ENCODE measurements around the gene RNF135.
A peak's percentile ranks its signal among the peaks of the same experiment; 100 is the strongest.
"Not testable (repeated sequence)": the region's sequence is repeated elsewhere in the genome, so short reads cannot be mapped to it uniquely, and the experiment has no call there.

The RNF135 gene, protein sequence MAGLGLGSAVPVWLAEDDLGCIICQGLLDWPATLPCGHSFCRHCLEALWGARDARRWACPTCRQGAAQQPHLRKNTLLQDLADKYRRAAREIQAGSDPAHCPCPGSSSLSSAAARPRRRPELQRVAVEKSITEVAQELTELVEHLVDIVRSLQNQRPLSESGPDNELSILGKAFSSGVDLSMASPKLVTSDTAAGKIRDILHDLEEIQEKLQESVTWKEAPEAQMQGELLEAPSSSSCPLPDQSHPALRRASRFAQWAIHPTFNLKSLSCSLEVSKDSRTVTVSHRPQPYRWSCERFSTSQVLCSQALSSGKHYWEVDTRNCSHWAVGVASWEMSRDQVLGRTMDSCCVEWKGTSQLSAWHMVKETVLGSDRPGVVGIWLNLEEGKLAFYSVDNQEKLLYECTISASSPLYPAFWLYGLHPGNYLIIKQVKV

DNA sequence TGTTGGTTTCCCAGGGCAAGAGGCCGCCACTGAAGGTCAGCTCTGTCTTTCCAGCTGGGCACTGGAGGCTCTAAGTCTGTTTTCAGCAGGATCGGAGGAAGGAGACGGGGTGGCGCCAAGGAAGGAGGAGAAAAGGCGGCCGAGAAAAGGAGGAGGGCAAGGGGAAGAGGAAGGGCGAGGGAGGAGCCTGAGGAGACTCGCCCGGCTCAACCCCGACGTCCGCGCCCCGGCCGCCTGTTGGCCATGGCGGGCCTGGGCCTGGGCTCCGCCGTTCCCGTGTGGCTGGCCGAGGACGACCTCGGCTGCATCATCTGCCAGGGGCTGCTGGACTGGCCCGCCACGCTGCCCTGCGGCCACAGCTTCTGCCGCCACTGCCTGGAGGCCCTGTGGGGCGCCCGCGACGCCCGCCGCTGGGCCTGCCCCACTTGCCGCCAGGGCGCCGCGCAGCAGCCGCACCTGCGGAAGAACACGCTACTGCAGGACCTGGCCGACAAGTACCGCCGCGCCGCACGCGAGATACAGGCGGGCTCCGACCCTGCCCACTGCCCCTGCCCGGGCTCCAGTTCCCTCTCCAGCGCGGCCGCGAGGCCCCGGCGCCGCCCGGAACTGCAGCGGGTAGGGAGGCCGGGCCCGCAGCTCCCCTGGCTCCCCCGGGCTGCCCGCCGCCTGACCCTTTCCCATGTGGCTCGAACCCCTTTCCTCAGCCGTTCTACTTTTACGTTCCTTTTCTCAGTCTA, at the start of gene RNF135:
Gene RNF135, plus strand, starts transcription at position 209 of the 737 bp plus-strand sequence. Its CDS starts 35 bp downstream, at position 244.
- H3K4me1 Mint-ChIP-seq (ENCODE audit: low read depth), result peaks cover 32% of the 10 kb centered on the region

DNA sequence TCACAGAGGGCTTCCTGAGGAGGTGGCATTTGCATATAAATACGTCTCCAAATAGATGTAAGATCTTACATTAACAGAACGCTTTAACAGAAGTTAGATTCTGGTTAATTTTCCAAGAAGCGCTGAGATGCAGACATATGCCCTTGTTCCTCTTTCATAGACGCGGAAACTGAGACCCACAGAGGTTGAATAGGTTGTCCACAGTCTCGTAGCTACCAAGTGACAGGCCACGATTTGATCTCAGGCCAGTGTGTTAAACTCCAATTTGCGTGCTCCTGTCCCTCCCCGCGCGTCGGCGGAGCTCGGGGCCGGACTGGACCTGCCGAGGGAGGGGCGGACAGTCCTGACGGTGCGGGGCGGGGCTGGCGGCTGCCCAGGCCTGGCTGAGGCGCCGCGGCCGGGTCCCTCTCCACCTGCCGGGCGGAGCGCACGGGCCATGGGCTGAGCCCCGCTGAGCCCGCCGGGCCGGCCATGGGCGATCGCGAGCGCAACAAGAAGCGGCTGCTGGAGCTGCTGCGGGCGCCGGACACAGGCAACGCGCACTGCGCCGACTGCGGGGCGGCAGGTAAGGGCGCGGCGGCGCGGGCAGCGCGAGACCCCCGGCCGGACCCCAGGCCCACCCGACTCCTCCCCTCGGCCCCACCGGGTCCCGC, 49.2 kb upstream of the RNF135 start, which contains the start of gene ADAP2:
Gene ADAP2, plus strand, starts transcription at position 402 of the 653 bp plus-strand sequence. Its CDS starts 70 bp downstream, at position 472.
- Mint-ChIP-seq H3K4me1 (ENCODE audit: low read depth) (peaks cover 5% of the 10 kb centered on the region), H3K9me3 (no peaks in the 10 kb centered on the region), H3K27me3 (ENCODE audit: low read depth) (peaks cover 63% of the 10 kb centered on the region), H3K4me3 (peak within 1 kb of the TSS; percentile 68), H3K36me3 (ENCODE audit: low read depth) (no peaks in the 10 kb centered on the region), H3K27ac (no peak within 1 kb of the TSS)
- DNase-seq (ENCODE audit: low spot score), result no peak

More for the DNA sequence above, at the start of gene RNF135:
- H3K36me3 Mint-ChIP-seq (ENCODE audit: low read depth), result peaks cover 26% of the 10 kb centered on the region
- peak within 1 kb of the TSS; percentile 97 for H3K4me3 Mint-ChIP-seq
- peak; percentile 71 for DNase-seq (ENCODE audit: low spot score)
- peak within 1 kb of the TSS; percentile 97 for H3K27ac Mint-ChIP-seq
- H3K27me3 Mint-ChIP-seq (ENCODE audit: low read depth), result no peaks in the 10 kb centered on the region
- peaks cover 4% of the 10 kb centered on the region for H3K9me3 Mint-ChIP-seq

DNA sequence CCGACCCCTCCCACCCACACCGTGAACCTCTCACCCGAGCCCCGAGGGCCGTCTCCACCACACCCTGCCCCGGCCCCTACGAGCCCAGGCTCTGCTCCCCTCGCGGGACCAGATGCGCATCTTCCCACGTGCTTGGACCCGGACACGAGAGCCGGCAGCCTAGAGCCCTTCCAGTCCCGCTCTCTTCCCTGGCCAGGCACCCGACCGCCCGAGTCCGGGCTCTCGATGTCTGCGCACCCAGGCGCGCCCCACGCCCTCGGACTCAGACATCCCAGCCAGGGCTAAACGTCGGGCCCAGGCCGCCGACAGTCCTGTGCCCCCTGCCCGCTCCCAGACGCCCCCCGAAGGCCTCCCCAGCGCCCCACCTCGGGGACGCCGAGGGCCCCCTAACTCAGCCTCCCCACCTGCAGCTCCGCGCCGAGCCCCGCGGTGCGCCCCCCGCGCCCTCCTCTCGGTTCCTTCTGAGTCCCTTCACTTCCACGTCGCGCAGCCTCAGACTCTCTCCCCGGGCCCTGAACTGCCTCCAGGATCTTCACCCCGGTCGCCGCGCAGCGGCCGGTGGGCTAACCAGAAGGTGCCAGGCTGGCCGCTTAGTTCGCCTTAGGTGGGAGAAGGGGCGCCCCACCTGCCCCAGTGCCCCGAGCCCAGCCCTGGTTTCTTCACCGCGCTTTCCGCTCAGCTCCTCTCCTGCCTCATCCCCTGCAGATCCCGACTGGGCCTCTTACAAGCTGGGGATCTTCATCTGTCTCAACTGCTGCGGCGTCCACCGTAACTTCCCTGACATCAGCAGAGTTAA, 48.4 kb upstream of the RNF135 start:
- peaks cover 63% of the 10 kb centered on the region for H3K27me3 Mint-ChIP-seq (ENCODE audit: low read depth)
- no peaks in the 10 kb centered on the region for H3K9me3 Mint-ChIP-seq
- peaks cover 5% of the 10 kb centered on the region for H3K4me1 Mint-ChIP-seq (ENCODE audit: low read depth)
- no peak overlapping the region for H3K27ac Mint-ChIP-seq
- DNase-seq (ENCODE audit: low spot score), result no peak
- peak overlapping the region; percentile 51 for H3K4me3 Mint-ChIP-seq
- H3K36me3 Mint-ChIP-seq (ENCODE audit: low read depth), result no peaks in the 10 kb centered on the region

DNA sequence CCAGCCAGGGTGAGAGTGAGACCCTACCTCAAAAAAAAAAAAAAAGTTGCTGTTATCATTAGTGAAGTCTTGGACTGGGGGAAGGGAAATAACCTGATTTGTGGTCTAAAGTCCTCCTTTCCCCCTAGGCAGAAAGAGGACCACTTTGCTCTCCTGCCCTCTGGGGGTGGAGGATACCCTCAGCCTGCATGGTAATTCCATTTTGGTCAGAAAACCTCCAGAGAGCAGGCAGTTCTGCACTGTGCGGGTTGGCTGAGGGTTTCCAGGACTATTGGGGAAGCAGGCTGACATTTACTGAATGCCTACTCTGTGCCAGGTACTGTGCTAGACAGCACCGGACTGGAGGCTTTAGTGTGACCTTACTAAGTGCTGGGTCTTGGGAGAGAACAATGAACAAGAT, 46.5 kb upstream of the RNF135 start:
- DNase-seq (ENCODE audit: low spot score), result no peak
- Mint-ChIP-seq H3K4me1 (ENCODE audit: low read depth) (peaks cover 8% of the 10 kb centered on the region), H3K9me3 (no peaks in the 10 kb centered on the region), H3K4me3 (no peak overlapping the region), H3K27ac (no peak overlapping the region), H3K36me3 (ENCODE audit: low read depth) (no peaks in the 10 kb centered on the region), H3K27me3 (ENCODE audit: low read depth) (peaks cover 53% of the 10 kb centered on the region)

DNA sequence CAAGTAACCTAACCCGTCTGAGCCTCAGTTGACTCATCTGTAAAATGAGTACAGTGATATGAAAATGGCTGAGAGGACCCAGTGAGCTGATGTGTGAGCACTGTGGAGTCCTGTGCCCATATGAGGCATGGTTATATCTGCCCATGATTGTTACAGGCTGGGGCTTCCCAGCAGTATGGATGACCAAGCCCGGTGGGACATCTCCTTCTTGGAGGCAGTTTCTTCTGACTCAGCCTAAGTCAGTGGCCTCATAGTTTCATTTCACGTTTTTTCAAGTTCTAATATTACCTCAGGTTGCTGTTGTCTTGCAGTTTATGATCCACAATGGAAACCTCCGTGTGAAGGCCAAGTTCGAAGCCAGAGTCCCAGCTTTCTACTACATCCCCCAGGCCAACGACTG, 44.3 kb upstream of the RNF135 start:
- DNase-seq (ENCODE audit: low spot score), result no peak
- H3K4me1 Mint-ChIP-seq (ENCODE audit: low read depth), result peaks cover 8% of the 10 kb centered on the region
- H3K27me3 Mint-ChIP-seq (ENCODE audit: low read depth), result peaks cover 36% of the 10 kb centered on the region
- no peak overlapping the region for H3K27ac Mint-ChIP-seq
- H3K9me3 Mint-ChIP-seq, result no peaks in the 10 kb centered on the region
- H3K36me3 Mint-ChIP-seq (ENCODE audit: low read depth), result no peaks in the 10 kb centered on the region
- H3K4me3 Mint-ChIP-seq, result no peak overlapping the region

DNA sequence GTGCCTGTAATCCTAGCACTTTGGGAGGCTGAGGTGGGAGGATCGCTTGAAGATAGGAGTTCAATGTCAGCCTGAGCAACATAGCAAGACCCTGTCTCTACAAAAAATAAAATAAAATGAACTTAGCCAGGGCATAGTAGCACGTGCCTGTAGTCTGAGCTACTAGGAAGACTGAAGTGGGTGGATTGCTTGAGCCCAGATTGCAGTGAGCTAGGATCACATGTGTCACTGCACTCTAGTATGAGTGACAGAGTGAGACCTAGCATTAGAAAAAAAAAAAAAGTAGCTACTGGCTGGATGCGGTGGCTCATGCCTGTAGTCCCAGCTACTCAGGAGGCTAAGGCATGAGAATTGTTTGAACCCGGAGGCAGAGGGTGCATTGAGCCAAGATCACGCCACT, 43.1 kb upstream of the RNF135 start:
- DNase-seq (ENCODE audit: low spot score), result no peak
- Mint-ChIP-seq H3K9me3 (no peaks in the 10 kb centered on the region), H3K27ac (no peak overlapping the region), H3K4me3 (no peak overlapping the region), H3K4me1 (ENCODE audit: low read depth) (peaks cover 4% of the 10 kb centered on the region), H3K36me3 (ENCODE audit: low read depth) (no peaks in the 10 kb centered on the region), H3K27me3 (ENCODE audit: low read depth) (peaks cover 30% of the 10 kb centered on the region)

DNA sequence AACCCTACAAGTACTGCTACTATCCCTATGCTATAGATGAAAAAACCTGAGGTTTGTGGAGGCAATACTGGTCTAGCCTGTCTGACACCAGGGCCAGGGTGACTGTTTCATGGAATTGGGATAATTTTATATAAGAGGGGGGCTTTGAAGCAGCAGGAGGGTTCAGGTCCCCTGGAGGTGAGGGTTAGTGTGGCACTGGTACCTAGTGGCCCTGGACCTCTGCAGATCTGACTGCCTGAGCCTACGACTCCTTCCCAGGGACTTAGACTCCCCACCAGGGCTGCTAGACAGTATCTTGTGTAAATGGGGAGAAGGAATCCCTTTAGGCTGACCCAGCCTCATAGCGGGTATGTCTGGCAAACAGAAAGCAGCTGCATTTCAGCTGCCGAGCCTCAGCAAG, 42.3 kb upstream of the RNF135 start:
- Mint-ChIP-seq H3K4me1 (ENCODE audit: low read depth) (peaks cover 3% of the 10 kb centered on the region), H3K4me3 (no peak overlapping the region), H3K36me3 (ENCODE audit: low read depth) (no peaks in the 10 kb centered on the region), H3K9me3 (no peaks in the 10 kb centered on the region), H3K27me3 (ENCODE audit: low read depth) (peaks cover 24% of the 10 kb centered on the region), H3K27ac (no peak overlapping the region)
- DNase-seq (ENCODE audit: low spot score), result no peak

DNA sequence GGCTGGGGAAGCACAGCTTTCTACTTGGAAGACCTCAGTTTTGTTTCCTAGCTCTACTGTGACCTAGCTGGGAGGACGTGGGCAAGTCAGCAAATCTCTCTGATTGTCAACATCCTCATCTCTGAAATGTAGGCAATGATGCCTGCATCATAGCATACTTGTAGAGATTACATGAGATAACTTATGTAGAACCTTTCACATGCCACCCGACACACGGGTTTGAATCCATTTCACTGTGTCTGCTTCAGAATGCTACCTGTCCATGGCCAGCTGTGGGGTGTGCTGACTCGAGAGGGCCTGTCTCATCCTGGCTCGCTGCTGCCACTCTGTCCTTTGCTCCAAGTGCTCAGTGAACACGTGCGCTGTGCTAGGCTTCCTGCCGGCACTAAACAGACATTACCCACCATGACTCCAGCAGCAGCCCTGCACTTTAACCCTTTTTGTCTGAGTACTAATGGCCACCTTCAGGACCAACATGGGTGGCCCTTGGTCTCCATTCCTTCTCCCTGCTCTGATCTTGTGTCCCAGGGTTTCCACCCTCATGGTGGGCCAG, 41.7 kb upstream of the RNF135 start:
- Mint-ChIP-seq H3K4me3 (no peak overlapping the region), H3K27me3 (ENCODE audit: low read depth) (peaks cover 19% of the 10 kb centered on the region), H3K36me3 (ENCODE audit: low read depth) (no peaks in the 10 kb centered on the region), H3K9me3 (no peaks in the 10 kb centered on the region), H3K27ac (no peak overlapping the region), H3K4me1 (ENCODE audit: low read depth) (peaks cover 3% of the 10 kb centered on the region)
- DNase-seq (ENCODE audit: low spot score), result no peak

DNA sequence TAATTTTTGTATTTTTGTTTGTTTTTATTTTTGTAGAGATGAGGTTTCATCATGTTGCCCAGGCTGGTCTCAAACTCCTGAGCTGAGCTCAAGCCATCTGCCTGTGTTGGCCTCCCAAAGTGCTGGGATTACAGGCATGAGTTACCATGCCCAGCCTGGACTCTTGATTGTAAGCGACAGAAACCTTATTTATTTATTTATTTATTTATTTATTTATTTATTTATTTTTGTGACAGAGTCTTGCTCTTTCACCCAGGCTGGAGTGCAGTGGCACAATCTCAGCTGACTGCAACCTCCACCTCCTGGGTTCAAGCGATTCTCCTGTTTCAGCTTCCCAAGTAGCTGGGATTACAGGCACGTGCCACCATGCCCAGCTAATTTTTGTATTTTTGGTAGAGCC, 41.0 kb upstream of the RNF135 start:
- H3K27ac Mint-ChIP-seq; H3K4me3 Mint-ChIP-seq; H3K4me1 Mint-ChIP-seq (ENCODE audit: low read depth); H3K9me3 Mint-ChIP-seq; DNase-seq (ENCODE audit: low spot score); H3K36me3 Mint-ChIP-seq (ENCODE audit: low read depth): not testable (repeated sequence)
- peaks cover 14% of the 10 kb centered on the region for H3K27me3 Mint-ChIP-seq (ENCODE audit: low read depth)

DNA sequence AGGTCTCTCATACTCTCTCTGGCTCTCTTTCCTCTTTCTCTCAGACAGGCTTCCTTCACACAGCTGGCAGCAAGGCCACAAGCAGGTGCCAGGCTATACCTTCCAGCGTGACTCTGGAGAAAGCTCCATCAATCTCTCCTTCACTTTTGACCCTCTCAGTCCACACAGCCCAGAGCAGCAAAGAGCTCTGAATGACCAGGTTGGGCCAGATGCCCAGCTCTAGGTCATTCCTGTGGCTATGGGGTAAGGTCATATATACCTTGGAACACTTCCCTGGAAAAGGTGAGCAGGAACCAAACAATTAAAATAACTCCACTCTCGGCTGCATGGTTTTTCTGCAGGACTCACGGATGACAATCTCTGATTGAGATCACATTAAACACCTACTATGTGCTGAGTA, 40.3 kb upstream of the RNF135 start:
- no peaks in the 10 kb centered on the region for H3K9me3 Mint-ChIP-seq
- no peaks in the 10 kb centered on the region for H3K36me3 Mint-ChIP-seq (ENCODE audit: low read depth)

DNA sequence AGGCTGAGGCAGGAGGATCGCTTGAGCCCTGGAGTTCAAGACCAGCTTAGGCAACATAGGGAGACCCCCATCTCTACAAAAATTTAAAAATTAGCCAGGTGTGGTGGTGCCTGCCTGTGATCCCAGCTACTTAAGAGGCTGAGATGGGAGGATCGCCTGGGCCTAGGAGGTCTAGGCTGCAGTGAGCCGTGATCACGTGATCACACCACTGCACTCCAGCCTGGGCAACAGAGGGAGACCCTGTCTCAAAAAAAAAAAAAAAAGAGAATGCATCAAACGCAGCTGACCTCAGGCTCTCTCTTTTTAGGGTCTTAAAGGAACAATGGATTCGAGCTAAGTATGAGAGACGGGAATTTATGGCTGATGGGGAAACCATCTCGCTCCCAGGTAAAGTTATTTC, 39.3 kb upstream of the RNF135 start:
- not testable (repeated sequence) for H3K4me1 Mint-ChIP-seq (ENCODE audit: low read depth); H3K9me3 Mint-ChIP-seq; H3K27me3 Mint-ChIP-seq (ENCODE audit: low read depth); H3K27ac Mint-ChIP-seq; DNase-seq (ENCODE audit: low spot score); H3K4me3 Mint-ChIP-seq; H3K36me3 Mint-ChIP-seq (ENCODE audit: low read depth)

More for the DNA sequence above, 40.3 kb upstream of the RNF135 start:
- no peak overlapping the region for H3K4me3 Mint-ChIP-seq
- no peak overlapping the region for H3K27ac Mint-ChIP-seq
- peaks cover 3% of the 10 kb centered on the region for H3K4me1 Mint-ChIP-seq (ENCODE audit: low read depth)
- no peak for DNase-seq (ENCODE audit: low spot score)
- H3K27me3 Mint-ChIP-seq (ENCODE audit: low read depth), result peaks cover 12% of the 10 kb centered on the region

DNA sequence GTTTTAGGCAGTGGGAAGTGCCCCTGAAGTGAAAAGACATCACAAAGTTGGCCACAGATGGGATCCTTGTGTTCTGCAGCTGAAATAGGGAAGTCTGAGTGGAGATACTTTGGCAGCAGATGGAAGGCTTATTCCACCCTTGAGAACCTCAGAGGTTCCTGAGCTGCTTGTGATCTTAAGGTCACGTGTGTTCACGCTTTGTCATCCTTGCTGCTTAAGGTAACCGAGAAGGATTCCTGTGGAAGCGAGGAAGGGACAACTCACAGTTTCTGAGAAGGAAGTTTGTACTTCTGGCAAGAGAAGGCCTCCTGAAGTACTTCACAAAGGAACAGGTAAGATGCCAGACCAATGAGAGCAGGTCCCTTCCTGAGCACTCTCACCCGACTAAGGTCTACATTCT, 36.9 kb upstream of the RNF135 start:
- no peak overlapping the region for H3K4me3 Mint-ChIP-seq
- no peaks in the 10 kb centered on the region for H3K36me3 Mint-ChIP-seq (ENCODE audit: low read depth)
- H3K27ac Mint-ChIP-seq, result no peak overlapping the region
- DNase-seq (ENCODE audit: low spot score), result no peak
- H3K9me3 Mint-ChIP-seq, result no peaks in the 10 kb centered on the region
- peaks cover 4% of the 10 kb centered on the region for H3K4me1 Mint-ChIP-seq (ENCODE audit: low read depth)
- peaks cover 3% of the 10 kb centered on the region for H3K27me3 Mint-ChIP-seq (ENCODE audit: low read depth)

DNA sequence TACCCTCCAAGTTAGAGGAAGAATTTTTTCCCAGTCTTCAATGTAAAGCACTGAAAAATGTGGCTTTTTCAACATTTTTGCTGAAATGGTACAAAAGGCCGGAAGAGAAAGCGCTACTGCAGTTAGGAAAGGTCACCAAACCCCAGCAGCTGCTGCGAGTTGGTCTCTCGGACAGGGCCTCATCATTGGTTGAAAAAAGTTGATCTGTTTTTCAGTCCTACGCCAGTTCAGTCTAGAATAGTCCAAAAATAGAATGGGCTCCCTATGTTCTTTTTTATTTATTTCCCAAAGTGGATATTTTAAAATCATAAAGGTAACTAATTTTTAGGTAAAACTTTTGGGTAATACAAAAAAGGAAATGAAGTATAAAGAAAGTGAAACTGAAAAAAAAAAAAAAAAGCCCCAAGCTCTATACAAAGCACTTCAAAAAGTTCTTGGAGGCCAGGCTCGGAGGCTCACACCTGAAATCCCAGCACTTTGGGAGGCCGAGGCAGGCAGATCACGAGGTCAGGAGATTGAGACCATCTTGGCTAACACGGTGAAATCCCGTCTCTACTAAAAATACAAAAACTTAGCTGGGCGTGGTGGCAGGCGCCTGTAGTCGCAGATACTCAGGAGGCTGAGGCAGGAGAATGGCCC, 31.7 kb upstream of the RNF135 start:
- no peaks in the 10 kb centered on the region for H3K36me3 Mint-ChIP-seq (ENCODE audit: low read depth)

More for the DNA sequence above, 31.7 kb upstream of the RNF135 start:
- Mint-ChIP-seq H3K27ac (peak overlapping the region; percentile 33), H3K27me3 (ENCODE audit: low read depth) (peaks cover 2% of the 10 kb centered on the region), H3K4me1 (ENCODE audit: low read depth) (peaks cover 22% of the 10 kb centered on the region), H3K4me3 (peak overlapping the region; percentile 24), H3K9me3 (no peaks in the 10 kb centered on the region)
- DNase-seq (ENCODE audit: low spot score), result no peak
